Esophagus squamous epithelium (tissue), 5 donors: ENCODE data around the gene IL17RA. TPM values are rescaled to one million over a fixed set of nuclear protein-coding genes. Genes with fewer than 3 reads are reported as not detected.
A peak's percentile ranks its signal among the peaks of the same experiment; 100 is the strongest.

Experiments used
- DNase-seq: peaks from one replicate; lab custom pipeline; 2025; lab: John Stamatoyannopoulos, UW
- H3K27ac ChIP-seq, 4 donors: fragments of 200-600 bp; sonication (generic); one replicate each; pipeline ENCODE4 v1.5.1; 2016 to 2019; ENCODE audit warnings: mild to moderate bottlenecking in 1 of 4
- H3K27me3 ChIP-seq, 4 donors: fragments of 200-600 bp; sonication (generic); 1 replicate in 3 of 4; 2 replicates in 1 of 4; pipeline versions ENCODE4 v1.5.1 to v1.6.0; 2017 to 2021; ENCODE audit warnings: antibody characterized with exemption in 1 of 4
- H3K36me3 ChIP-seq, 3 donors: fragments of 200-600 bp; sonication (generic); one replicate each; pipeline ENCODE4 v1.5.1; 2016 to 2019
- H3K4me1 ChIP-seq, 3 donors: fragments of 200-600 bp; sonication (generic); one replicate each; pipeline ENCODE4 v1.5.1; 2017 to 2019
- H3K4me3 ChIP-seq, 4 donors: fragments of 200-600 bp; sonication (generic); 1 replicate in 3 of 4; 2 replicates in 1 of 4; pipeline ENCODE4 v1.5.1; 2016 to 2019; ENCODE audit warnings: mild to moderate bottlenecking in 2 of 4, moderate library complexity in 1 of 4
- H3K9me3 ChIP-seq, 3 donors: fragments of 200-600 bp; sonication (generic); one replicate each; pipeline ENCODE4 v1.5.1; 2016 to 2019
- CTCF ChIP-seq, 6 experiments: fragments of 450-650 bp in 4 of 6; fragments of 200-600 bp in 2 of 6; sonication (generic) in 2 of 6; IDR thresholded peaks; one replicate each; pipeline ENCODE4 v1.5.1; 2016 to 2019; ENCODE audit warnings: antibody characterized with exemption in 6 of 6, mild to moderate bottlenecking in 4 of 6, moderate library complexity in 4 of 6
- POLR2A ChIP-seq, 4 donors: fragments of 450-650 bp; IDR thresholded peaks; one replicate each; pipeline ENCODE4 v1.6.1; 2017; ENCODE audit warnings: antibody characterized with exemption in 4 of 4, mild to moderate bottlenecking in 4 of 4, moderate library complexity in 3 of 4
- WGBS, 2 donors: methylation state at CpG; one replicate each; pipeline ENCODE4 v1.1.5; 2018; 5-methylcytosine and 5-hydroxymethylcytosine counted together
- intact Hi-C: fragments of 100-400 bp; cut with DNase I; formaldehyde crosslinking; loops from one replicate; pipeline ENCODE4 v1.15.0; 2022
- total RNA-seq, 4 donors: library from RNA; depleted of rRNA; stranded (reverse); fragments of >200 nt; gene quantifications; one replicate each; pipeline ENCODE4 v1.1.0, GENCODE V29; 2016
- donor health status: DM: yes; HTN: yes; CAD: no.

The IL17RA gene
- total RNA-seq, 4 donors from 2014 or later, result 8.6 to 14.7 (median 9.1) TPM

- peaks cover 0 to 28% (median 10%) of the 10 kb centered on the region in 3 donors for H3K4me1 ChIP-seq
- H3K27me3 ChIP-seq, result peaks cover 0 to 33% (median 4%) of the 10 kb centered on the region in 4 donors
- WGBS, 2 donors, result 42 to 56% methylated on average over 3 to 4 of the region's 4 CpGs
- no peak for DNase-seq
- H3K9me3 ChIP-seq, result no peaks in the 10 kb centered on the region
- no peak overlapping the region for H3K27ac ChIP-seq
- intact Hi-C loops, result no loop called here
- H3K4me3 ChIP-seq, result no peak overlapping the region
- TF ChIP-seq CTCF (IDR thresholded peaks at IDR 0.05) (no peak), POLR2A (IDR thresholded peaks at IDR 0.05) (no peak)
- H3K36me3 ChIP-seq, result peaks cover 0 to 9% (median 0%) of the 10 kb centered on the region in 3 donors
These were observed 30.4 kb downstream of the IL17RA start for GRCh38 chr22:17115236-17115635.

GRCh38 chr22:17115945-17116565 is 31.3 kb downstream of the IL17RA start:
- 18 to 28% methylated on average over 5 of the region's 5 CpGs for WGBS, 2 donors
- peaks cover 0 to 34% (median 16%) of the 10 kb centered on the region in 3 donors for H3K4me1 ChIP-seq
- H3K27me3 ChIP-seq, result peaks cover 0 to 41% (median 4%) of the 10 kb centered on the region in 4 donors
- no peak for DNase-seq
- no peak overlapping the region for H3K4me3 ChIP-seq
- H3K36me3 ChIP-seq, result peaks cover 0 to 2% (median 0%) of the 10 kb centered on the region in 3 donors
- no peak overlapping the region for H3K27ac ChIP-seq
- intact Hi-C loops, result no loop called here
- TF ChIP-seq CTCF (IDR thresholded peaks at IDR 0.05) (no peak), POLR2A (IDR thresholded peaks at IDR 0.05) (no peak)
- no peaks in the 10 kb centered on the region for H3K9me3 ChIP-seq

GRCh38 chr22:17116572-17117330 is 32.0 kb downstream of the IL17RA start:
- TF ChIP-seq POLR2A (IDR thresholded peaks at IDR 0.05), result no peak
- TF ChIP-seq CTCF (IDR thresholded peaks at IDR 0.05), result no peak
- H3K4me3 ChIP-seq, result no peak overlapping the region
- H3K36me3 ChIP-seq, result no peaks in the 10 kb centered on the region
- H3K9me3 ChIP-seq, result no peaks in the 10 kb centered on the region
- H3K27ac ChIP-seq, result no peak overlapping the region
- peaks cover 0 to 48% (median 6%) of the 10 kb centered on the region in 4 donors for H3K27me3 ChIP-seq
- DNase-seq, result no peak
- intact Hi-C loops, result no loop called here
- 30 to 39% methylated on average over 4 to 6 of the region's 6 CpGs for WGBS, 2 donors
- H3K4me1 ChIP-seq, result peaks cover 5 to 41% (median 22%) of the 10 kb centered on the region in 3 donors

GRCh38 chr22:17117400-17117799 is 32.6 kb downstream of the IL17RA start:
- no peak for DNase-seq
- H3K4me1 ChIP-seq, result peaks cover 5 to 44% (median 22%) of the 10 kb centered on the region in 3 donors
- H3K36me3 ChIP-seq, result no peaks in the 10 kb centered on the region
- H3K4me3 ChIP-seq, result no peak overlapping the region
- no peaks in the 10 kb centered on the region for H3K9me3 ChIP-seq
- H3K27me3 ChIP-seq, result peaks cover 0 to 54% (median 7%) of the 10 kb centered on the region in 4 donors
- no peak for TF ChIP-seq CTCF (IDR thresholded peaks at IDR 0.05)
- TF ChIP-seq POLR2A (IDR thresholded peaks at IDR 0.05), result no peak
- intact Hi-C loops, result no loop called here
- peak overlapping the region in 1 of 4 donors; percentile 39 for H3K27ac ChIP-seq
- 20 to 80% methylated on average over 1 to 2 of the region's 3 CpGs for WGBS, 2 donors

- Histone ChIP-seq H3K9me3 (no peaks in the 10 kb centered on the region), H3K27me3 (peaks cover 0 to 59% (median 7%) of the 10 kb centered on the region in 4 donors), H3K27ac (no peak overlapping the region), H3K36me3 (no peaks in the 10 kb centered on the region), H3K4me3 (no peak overlapping the region), H3K4me1 (peaks cover 5 to 44% (median 22%) of the 10 kb centered on the region in 3 donors)
- DNase-seq, result no peak
- intact Hi-C loops, result no loop called here
- no peak for TF ChIP-seq CTCF (IDR thresholded peaks at IDR 0.05)
- no peak for TF ChIP-seq POLR2A (IDR thresholded peaks at IDR 0.05)
- 38 to 45% methylated on average over 4 of the region's 4 CpGs for WGBS, 2 donors
These were observed 33.1 kb downstream of the IL17RA start for GRCh38 chr22:17117890-17118289.
